Kasumi-1 (cell line): ENCODE measurements around the gene PARD6G.
"Not testable (repeated sequence)": the region's sequence is repeated elsewhere in the genome, so short reads cannot be mapped to it uniquely, and the experiment has no call there.

Source experiments
- DNase-seq, 2 experiments: peaks; one replicate each; lab custom pipeline; 2025; lab: John Stamatoyannopoulos, UW

Gene PARD6G

GRCh38 chr18:80171054-80171872 lies 76.1 kb downstream of the PARD6G start:
- no peak for DNase-seq

GRCh38 chr18:80170395-80171053 lies 76.8 kb downstream of the PARD6G start:
- DNase-seq = no peak

- no peak for DNase-seq
These were observed 77.7 kb downstream of the PARD6G start for GRCh38 chr18:80169607-80170006.

GRCh38 chr18:80168982-80169381 lies 78.3 kb downstream of the PARD6G start:
- no peak for DNase-seq

GRCh38 chr18:80168346-80168745 lies 79.0 kb downstream of the PARD6G start:
- no peak for DNase-seq

GRCh38 chr18:80167931-80168330 lies 79.4 kb downstream of the PARD6G start:
- DNase-seq = no peak

GRCh38 chr18:80167331-80167730 lies 80.0 kb downstream of the PARD6G start:
- no peak for DNase-seq

GRCh38 chr18:80166725-80167124 lies 80.6 kb downstream of the PARD6G start:
- no peak for DNase-seq

- DNase-seq = no peak
These were observed 81.1 kb downstream of the PARD6G start for GRCh38 chr18:80166240-80166639.

GRCh38 chr18:80164727-80165355 lies 82.5 kb downstream of the PARD6G start:
- not testable (repeated sequence) for DNase-seq

GRCh38 chr18:80163183-80163582 lies 84.1 kb downstream of the PARD6G start:
- no peak for DNase-seq

GRCh38 chr18:80161781-80162417 lies 85.4 kb downstream of the PARD6G start:
- DNase-seq = no peak

- DNase-seq = no peak
These were observed 87.3 kb downstream of the PARD6G start for GRCh38 chr18:80159713-80160636.

- DNase-seq = no peak
These were observed 88.9 kb downstream of the PARD6G start for GRCh38 chr18:80158365-80158764.

GRCh38 chr18:80157708-80158343 lies 89.5 kb downstream of the PARD6G start:
- DNase-seq = peak; percentile 64

GRCh38 chr18:80154293-80154692 lies 93.0 kb downstream of the PARD6G start:
- DNase-seq = peak; percentile 60 to 62

GRCh38 chr18:80149667-80150066 lies 97.6 kb downstream of the PARD6G start:
- no peak for DNase-seq

GRCh38 chr18:80148326-80149199 lies 98.8 kb downstream of the PARD6G start:
- peak; percentile 18 to 33 for DNase-seq

GRCh38 chr18:80147418-80148325 lies 99.6 kb downstream of the PARD6G start:
- peak; percentile 83 to 86 for DNase-seq
